ENCODE results near the gene SUPT5H.
A peak's percentile ranks its signal among the peaks of the same experiment; 100 is the strongest.

Gene SUPT5H

DNA sequence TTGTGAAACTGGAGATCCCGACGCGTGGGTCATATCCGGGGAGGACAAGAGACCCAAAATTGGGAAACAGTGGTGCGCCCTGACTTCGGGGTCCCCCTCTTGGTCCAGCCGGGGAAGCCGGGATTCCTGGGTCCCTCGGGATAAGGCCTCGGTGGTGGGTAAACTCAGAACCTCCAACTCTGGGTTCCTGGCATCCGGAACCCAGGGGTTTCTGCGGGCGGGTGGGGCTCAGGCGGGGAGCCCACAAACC is 38.0 kb upstream of the SUPT5H start:
- Histone ChIP-seq H3K9me3 (ENCODE audit: insufficient read depth, low read length) (no peaks in the 10 kb centered on the region), H3K9me2 (replicated peaks; ENCODE audit: insufficient read depth, low read length) (no peaks in the 10 kb centered on the region), H4K20me1 (ENCODE audit: low read depth, low read length) (no peaks in the 10 kb centered on the region), H2AFZ (ENCODE audit: low read depth, low read length, severe bottlenecking) (no peak overlapping the region), H3K4me2 (ENCODE audit: low read depth, low read length, poor library complexity, severe bottlenecking) (peak overlapping the region; percentile 97), H3K4me3 (ENCODE audit: insufficient read depth, low read length, poor library complexity, severe bottlenecking) (peak overlapping the region; percentile 91), H3K36me3 (ENCODE audit: low read length) (no peaks in the 10 kb centered on the region), H3K9ac (ENCODE audit: low read length) (peak overlapping the region; percentile 98), H3K79me2 (ENCODE audit: insufficient read depth, low read length) (peaks cover 22% of the 10 kb centered on the region), H3K27me3 (ENCODE audit: low read length) (no peaks in the 10 kb centered on the region), H3K27ac (ENCODE audit: low read depth, low read length) (peak overlapping the region; percentile 98), H3F3A (ENCODE audit: insufficient read depth) (peaks cover 61% of the 10 kb centered on the region)
- TF ChIP-seq EZH2phosphoT487 (conservative IDR thresholded peaks at IDR 0.05; ENCODE audit: low read length): no peak

GRCh38 chr19:39407660-39408391 is 37.6 kb upstream of the SUPT5H start:
- Histone ChIP-seq H3K9me3 (ENCODE audit: insufficient read depth, low read length) (no peaks in the 10 kb centered on the region), H3K9me2 (replicated peaks; ENCODE audit: insufficient read depth, low read length) (no peaks in the 10 kb centered on the region), H4K20me1 (ENCODE audit: low read depth, low read length) (no peaks in the 10 kb centered on the region), H2AFZ (ENCODE audit: low read depth, low read length, severe bottlenecking) (no peak overlapping the region), H3K36me3 (ENCODE audit: low read length) (no peaks in the 10 kb centered on the region), H3K27me3 (ENCODE audit: low read length) (no peaks in the 10 kb centered on the region), H3F3A (ENCODE audit: insufficient read depth) (peaks cover 61% of the 10 kb centered on the region), H3K9ac (ENCODE audit: low read length) (peak overlapping the region; percentile 98), H3K27ac (ENCODE audit: low read depth, low read length) (peak overlapping the region; percentile 98), H3K4me3 (ENCODE audit: insufficient read depth, low read length, poor library complexity, severe bottlenecking) (peak overlapping the region; percentile 91), H3K4me2 (ENCODE audit: low read depth, low read length, poor library complexity, severe bottlenecking) (peak overlapping the region; percentile 97), H3K79me2 (ENCODE audit: insufficient read depth, low read length) (peaks cover 24% of the 10 kb centered on the region)
- TF ChIP-seq, protein P1, sequence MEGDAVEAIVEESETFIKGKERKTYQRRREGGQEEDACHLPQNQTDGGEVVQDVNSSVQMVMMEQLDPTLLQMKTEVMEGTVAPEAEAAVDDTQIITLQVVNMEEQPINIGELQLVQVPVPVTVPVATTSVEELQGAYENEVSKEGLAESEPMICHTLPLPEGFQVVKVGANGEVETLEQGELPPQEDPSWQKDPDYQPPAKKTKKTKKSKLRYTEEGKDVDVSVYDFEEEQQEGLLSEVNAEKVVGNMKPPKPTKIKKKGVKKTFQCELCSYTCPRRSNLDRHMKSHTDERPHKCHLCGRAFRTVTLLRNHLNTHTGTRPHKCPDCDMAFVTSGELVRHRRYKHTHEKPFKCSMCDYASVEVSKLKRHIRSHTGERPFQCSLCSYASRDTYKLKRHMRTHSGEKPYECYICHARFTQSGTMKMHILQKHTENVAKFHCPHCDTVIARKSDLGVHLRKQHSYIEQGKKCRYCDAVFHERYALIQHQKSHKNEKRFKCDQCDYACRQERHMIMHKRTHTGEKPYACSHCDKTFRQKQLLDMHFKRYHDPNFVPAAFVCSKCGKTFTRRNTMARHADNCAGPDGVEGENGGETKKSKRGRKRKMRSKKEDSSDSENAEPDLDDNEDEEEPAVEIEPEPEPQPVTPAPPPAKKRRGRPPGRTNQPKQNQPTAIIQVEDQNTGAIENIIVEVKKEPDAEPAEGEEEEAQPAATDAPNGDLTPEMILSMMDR (IDR thresholded peaks at IDR 0.05; ENCODE audit: insufficient read depth, low read length, poor library complexity, severe bottlenecking): no peak
- no peak for TF ChIP-seq EZH2phosphoT487 (conservative IDR thresholded peaks at IDR 0.05; ENCODE audit: low read length)

- H4K20me1 ChIP-seq (ENCODE audit: low read depth, low read length): no peaks in the 10 kb centered on the region
- peak overlapping the region; percentile 98 for H3K27ac ChIP-seq (ENCODE audit: low read depth, low read length)
- peak overlapping the region; percentile 97 for H3K4me2 ChIP-seq (ENCODE audit: low read depth, low read length, poor library complexity, severe bottlenecking)
- H3K79me2 ChIP-seq (ENCODE audit: insufficient read depth, low read length): peaks cover 29% of the 10 kb centered on the region
- no peaks in the 10 kb centered on the region for H3K9me2 ChIP-seq (replicated peaks; ENCODE audit: insufficient read depth, low read length)
- no peak for TF ChIP-seq EZH2phosphoT487 (conservative IDR thresholded peaks at IDR 0.05; ENCODE audit: low read length)
- TF ChIP-seq, protein P1 (IDR thresholded peaks at IDR 0.05; ENCODE audit: insufficient read depth, low read length, poor library complexity, severe bottlenecking): no peak
- peaks cover 61% of the 10 kb centered on the region for H3F3A ChIP-seq (ENCODE audit: insufficient read depth)
- no peaks in the 10 kb centered on the region for H3K9me3 ChIP-seq (ENCODE audit: insufficient read depth, low read length)
- H3K9ac ChIP-seq (ENCODE audit: low read length): peak overlapping the region; percentile 98
- H2AFZ ChIP-seq (ENCODE audit: low read depth, low read length, severe bottlenecking): no peak overlapping the region
- no peaks in the 10 kb centered on the region for H3K36me3 ChIP-seq (ENCODE audit: low read length)
- peak overlapping the region; percentile 91 for H3K4me3 ChIP-seq (ENCODE audit: insufficient read depth, low read length, poor library complexity, severe bottlenecking)
- H3K27me3 ChIP-seq (ENCODE audit: low read length): no peaks in the 10 kb centered on the region
These were observed 36.8 kb upstream of the SUPT5H start for GRCh38 chr19:39408392-39409207.
